K562 (cell line): ENCODE data around the gene IFT81. TPM values are rescaled to one million over a fixed set of nuclear protein-coding genes. Genes with fewer than 3 reads are reported as not detected.

Experiments used
- ATAC-seq: fragments of 200-7000 bp; cut with Tn5 transposase; 3 replicates; pipeline ENCODE4 v1.9.1; 2020; ENCODE audit warnings: moderate library complexity
- BruUV-seq: library from RNA; stranded (reverse); fragments of 400-500 nt; replicated peaks from 2 replicates; lab custom pipeline; 2021; lab: Mats Ljungman, UMichigan
- CTCF ChIA-PET: fragments of 300-600 bp; formaldehyde crosslinking; extraction: SDS; loops from one replicate; lab custom pipeline; 2021; ENCODE audit warnings: low intra/inter-chr PET ratio; lab: Yijun Ruan, JAX
- POLR2A ChIA-PET: fragments of 300-600, 350-650 bp; sonication (Branson Sonifier 250); formaldehyde crosslinking; extraction: SDS; loops from one replicate; lab custom pipeline; 2021; ENCODE audit warnings: antibody characterized with exemption, inconsistent platforms; lab: Yijun Ruan, JAX
- DNase-seq, 4 experiments: peaks; one replicate each; pipeline versions ENCODE4 v3.0.0 to v3.0.0-alpha.2; 2011 to 2018; ENCODE audit warnings: low spot score in 3 of 4, mixed read lengths in 3 of 4; ENCODE audit errors: extremely low read depth in 1 of 4
- FAIRE-seq: peaks from 2 replicates; lab custom pipeline; 2011; peaks lifted over from hg19 to GRCh38; lab: Jason Lieb, UNC
- H2AFZ ChIP-seq: 2 replicates; pipeline ENCODE4 v1.6.0; 2011; ENCODE audit warnings: low read depth, low read length, control low read depth, inconsistent platforms
- H3K27ac ChIP-seq: fragments of 200-600 bp; 3 replicates; pipeline ENCODE4 v1.8.0; 2011; ENCODE audit warnings: low read depth, mild to moderate bottlenecking, control low read depth, inconsistent platforms, low read length, moderate library complexity, mixed read lengths; ENCODE audit errors: extremely low read depth
- H3K27me3 ChIP-seq, 2 experiments: fragments of 300-600 bp in 1 of 2; 2 replicates in 1 of 2; 3 replicates in 1 of 2; pipeline versions ENCODE4 v1.6.0 to v1.8.0; 2011; ENCODE audit warnings: inconsistent platforms in 2 of 2, low read length in 2 of 2, mild to moderate bottlenecking in 1 of 2, mixed read lengths in 1 of 2, moderate library complexity in 1 of 2; ENCODE audit not compliant: control insufficient read depth in 2 of 2, insufficient read depth in 2 of 2
- H3K36me3 ChIP-seq: fragments of 300-600 bp; 3 replicates; pipeline ENCODE4 v1.8.0; 2011; ENCODE audit warnings: mild to moderate bottlenecking, low read length, inconsistent platforms; ENCODE audit not compliant: control insufficient read depth, insufficient read depth
- H3K4me1 ChIP-seq, 2 experiments: fragments of 200-600 bp in 1 of 2; replicated peaks in 1 of 2; 2 replicates in 1 of 2; 3 replicates in 1 of 2; pipeline versions ENCODE4 v1.5.1 to v1.8.0; 2011; ENCODE audit warnings: inconsistent platforms in 2 of 2, low read length in 2 of 2, mild to moderate bottlenecking in 1 of 2, mixed read lengths in 1 of 2, moderate library complexity in 1 of 2; ENCODE audit not compliant: control insufficient read depth in 2 of 2, insufficient read depth in 2 of 2
- H3K4me2 ChIP-seq: 2 replicates; pipeline ENCODE4 v1.6.1; 2011; ENCODE audit warnings: low read length, control low read depth, inconsistent platforms, mixed read lengths; ENCODE audit not compliant: insufficient read depth
- H3K4me3 ChIP-seq: fragments of 200-600 bp; sonication (generic), shearing (Covaris generic); 2 replicates; pipeline ENCODE4 v1.5.1; 2016; ENCODE audit warnings: control low read depth, inconsistent platforms
- H3K79me2 ChIP-seq: fragments of 200-600 bp; 3 replicates; pipeline ENCODE4 v1.8.0; 2011; ENCODE audit warnings: low read length, inconsistent platforms; ENCODE audit not compliant: control insufficient read depth, insufficient read depth
- H3K9ac ChIP-seq, 2 experiments: 2 replicates each; pipeline versions ENCODE4 v1.6.0 to v1.6.1; 2011; ENCODE audit warnings: low read depth in 2 of 2, low read length in 2 of 2, control low read depth in 1 of 2, inconsistent platforms in 1 of 2, mild to moderate bottlenecking in 1 of 2, mixed read lengths in 1 of 2; ENCODE audit not compliant: insufficient read depth in 1 of 2
- H3K9me1 ChIP-seq: one replicate; pipeline ENCODE4 v1.6.0; 2011; ENCODE audit warnings: inconsistent platforms, mild to moderate bottlenecking, low read length, moderate library complexity; ENCODE audit not compliant: control insufficient read depth, insufficient read depth
- H3K9me3 ChIP-seq: replicated peaks from 2 replicates; pipeline ENCODE4 v1.5.1; 2011; ENCODE audit warnings: low read depth, low read length, inconsistent platforms; ENCODE audit not compliant: control insufficient read depth, insufficient read depth
- H4K20me1 ChIP-seq: replicated peaks from 2 replicates; pipeline ENCODE4 v1.6.1; 2011; ENCODE audit warnings: low read length, inconsistent platforms, mixed read lengths; ENCODE audit not compliant: control insufficient read depth, insufficient read depth
- CHD7 ChIP-seq: fragments of 200-600 bp; sonication (generic); IDR thresholded peaks from one replicate; pipeline ENCODE4 v1.6.1; 2012; ENCODE audit warnings: mild to moderate bottlenecking, low read depth, low read length, inconsistent platforms
- KDM1A ChIP-seq, 2 experiments: fragments of 450-650 bp; IDR thresholded peaks; 2 replicates each; pipeline ENCODE4 v1.6.1; 2016; ENCODE audit warnings: mild to moderate bottlenecking in 2 of 2
- POLR2AphosphoS2 ChIP-seq: IDR thresholded peaks from 2 replicates; pipeline ENCODE4 v1.6.1; 2012; ENCODE audit warnings: low read length, improper control_type of control experiment
- SIRT6 ChIP-seq: IDR thresholded peaks from one replicate; pipeline ENCODE4 v1.6.1; 2012; ENCODE audit warnings: low read depth, mild to moderate bottlenecking, control low read depth, inconsistent platforms, low read length, moderate library complexity
- ZNF133 ChIP-seq: fragments of 250-450 bp; sonication (Bioruptor Pico); IDR thresholded peaks from 2 replicates; pipeline ENCODE4 v1.4.0; 2020; ENCODE audit warnings: mild to moderate bottlenecking
- ZNF217 ChIP-seq: sonication (generic); formaldehyde crosslinking; IDR thresholded peaks from 2 replicates; pipeline ENCODE4 v1.8.0; 2022; ENCODE audit warnings: mild to moderate bottlenecking, missing genetic modification reagents
- WGBS: fragments of 100-300 bp; shearing (Covaris generic); methylation state at CpG from one replicate; pipeline ENCODE4 v1.1.6; 2016; ENCODE audit warnings: low coverage, mixed read lengths; ENCODE audit not compliant: insufficient coverage; ENCODE audit errors: missing lambda C conversion rate; 5-methylcytosine and 5-hydroxymethylcytosine counted together
- in situ Hi-C: fragments of 300-500 bp; cut with MboI; formaldehyde crosslinking; loops from 4 replicates; pipeline ENCODE4 v1.15.0; 2018; ENCODE audit warnings: inconsistent platforms, mixed read lengths
- intact Hi-C: fragments of 100-400 bp; cut with micrococcal nuclease; formaldehyde crosslinking; loops from 2 replicates; pipeline ENCODE4 v1.14.2; 2022
- polyA plus RNA-seq, 8 experiments: library from polyadenylated mRNA; depleted of rRNA in 4 of 8; stranded (reverse) in 5 of 8; unstranded in 3 of 8; fragments of >200 nt; fragmentation: Nextera tagmentation in 2 of 8; fragmentation: Illumina TruSeq in 1 of 8; extraction: Ambion mirVana in 2 of 8; extraction: Trizol in 1 of 8; gene quantifications; 2 replicates each; pipeline versions ENCODE4 v1.2.1 to v1.2.3, GENCODE V29; 2011 to 2014; ENCODE audit warnings: inconsistent platforms in 1 of 8, missing spikeins in 1 of 8
- total RNA-seq, 7 experiments: library from RNA; depleted of rRNA in 6 of 7; stranded (reverse); fragments of >200 nt in 6 of 7; fragmentation: Illumina TruSeq in 2 of 7; extraction: Trizol in 2 of 7; gene quantifications; 2 replicates each; pipeline versions ENCODE4 v1.2.1 to v1.2.3, GENCODE V29; 2011 to 2021; ENCODE audit warnings: low replicate concordance in 1 of 7

The IFT81 gene
- total and polyA plus RNA-seq, 9 of the 15 experiments (the other 6 are each of a cell fraction or from before 2014, with no cell fraction given) = 2.8 to 11.9 (median 7.9) TPM

- Histone ChIP-seq H3K4me2 (no peak overlapping the region), H3K9me1 (no peaks in the 10 kb centered on the region), H2AFZ (no peak overlapping the region), H3K27ac (no peak overlapping the region)
- POLR2A ChIA-PET = interaction anchor here (0.6 to 1.0 kb wide), 4 partner anchors 9 to 179 kb away, joined by 3 to 4 read pairs (median 3); no protein-coding TSS in a partner anchor
- no peak for DNase-seq
- TF ChIP-seq ZNF217 (CRISPR knock-in tag) = no peak
- no peak for TF ChIP-seq SIRT6
- no peak for TF ChIP-seq CHD7
- no peak for TF ChIP-seq POLR2AphosphoS2
- TF ChIP-seq ZNF133 (CRISPR knock-in tag) = no peak
- TF ChIP-seq KDM1A (IDR thresholded peaks at IDR 0.05) = no peak
- TF ChIP-seq, all 486 proteins: peak for 0
- Histone ChIP-seq H3K4me1 (peaks cover 5 to 6% of the 10 kb centered on the region in 2 experiments; a peak in 3 of 5 replicates), H3K27me3 (no peaks in the 10 kb centered on the region; a peak in 1 of 5 replicates), H3K79me2 (no peaks in the 10 kb centered on the region), H3K9ac (peak overlapping the region in 1 of 2 experiments; percentile 26; a peak in 1 of 4 replicates), H3K4me3 (no peak overlapping the region), H3K36me3 (no peaks in the 10 kb centered on the region), H3K9me3 (no peaks in the 10 kb centered on the region), H4K20me1 (no peaks in the 10 kb centered on the region)
- in situ Hi-C loops = no loop called here
- intact Hi-C loops = no loop called here
- BruUV-seq = no TSS peak
- ATAC-seq (no peak), FAIRE-seq (no peak)
- 38% methylated on average over 14 of the region's 14 CpGs for WGBS
- CTCF ChIA-PET = no interaction called here
Observed at GRCh38 chr12:110247340-110248095, 123.4 kb downstream of the IFT81 start.
